ENCODE results near the gene GNG12. TPM values are rescaled to one million over a fixed set of nuclear protein-coding genes. Genes with fewer than 3 reads are reported as not detected.

GNG12 gene
- polyA plus RNA-seq, 1 experiment, result 185 TPM

DNA sequence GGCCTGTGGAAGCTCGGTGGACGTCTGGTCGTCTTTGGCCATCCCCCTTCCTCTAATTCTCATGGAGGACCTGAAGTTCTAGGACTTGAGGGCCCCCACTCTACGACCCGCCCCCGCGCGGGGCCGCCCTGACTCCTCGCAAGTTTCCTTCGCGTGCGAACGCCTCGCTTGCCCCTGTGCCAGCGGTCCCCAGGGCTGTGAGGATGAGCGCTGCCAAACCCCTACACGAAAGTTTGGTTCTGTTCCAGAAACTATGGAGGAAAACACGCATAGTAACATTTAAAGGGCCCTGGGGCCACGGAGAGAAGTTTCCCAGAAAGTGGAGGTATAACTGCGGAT lies 304 bp upstream of the GNG12 start:
- ChIA-PET CTCF (interaction anchor here (1.0 to 3.4 kb wide), 3 partner anchors 67 to 292 kb away, joined by 3 to 35 read pairs (median 9); no protein-coding TSS in a partner anchor), POLR2A (interaction anchor here (1.0 kb wide), 1 partner anchor 67 kb away, joined by 4 read pairs; no protein-coding TSS in a partner anchor)
- TF ChIP-seq, protein P1, sequence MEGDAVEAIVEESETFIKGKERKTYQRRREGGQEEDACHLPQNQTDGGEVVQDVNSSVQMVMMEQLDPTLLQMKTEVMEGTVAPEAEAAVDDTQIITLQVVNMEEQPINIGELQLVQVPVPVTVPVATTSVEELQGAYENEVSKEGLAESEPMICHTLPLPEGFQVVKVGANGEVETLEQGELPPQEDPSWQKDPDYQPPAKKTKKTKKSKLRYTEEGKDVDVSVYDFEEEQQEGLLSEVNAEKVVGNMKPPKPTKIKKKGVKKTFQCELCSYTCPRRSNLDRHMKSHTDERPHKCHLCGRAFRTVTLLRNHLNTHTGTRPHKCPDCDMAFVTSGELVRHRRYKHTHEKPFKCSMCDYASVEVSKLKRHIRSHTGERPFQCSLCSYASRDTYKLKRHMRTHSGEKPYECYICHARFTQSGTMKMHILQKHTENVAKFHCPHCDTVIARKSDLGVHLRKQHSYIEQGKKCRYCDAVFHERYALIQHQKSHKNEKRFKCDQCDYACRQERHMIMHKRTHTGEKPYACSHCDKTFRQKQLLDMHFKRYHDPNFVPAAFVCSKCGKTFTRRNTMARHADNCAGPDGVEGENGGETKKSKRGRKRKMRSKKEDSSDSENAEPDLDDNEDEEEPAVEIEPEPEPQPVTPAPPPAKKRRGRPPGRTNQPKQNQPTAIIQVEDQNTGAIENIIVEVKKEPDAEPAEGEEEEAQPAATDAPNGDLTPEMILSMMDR (IDR thresholded peaks at IDR 0.05; ENCODE audit: low read depth, low read length), result no peak
- H3K9me3 ChIP-seq (ENCODE audit: control insufficient read depth, insufficient read depth, low read length), result no peaks in the 10 kb centered on the region
- no peak for DNase-seq (ENCODE audit: low read depth, low spot score)
- peak overlapping the region; percentile 83 for H3K4me3 ChIP-seq (ENCODE audit: low read depth, low read length)
- no peaks in the 10 kb centered on the region for H3K27me3 ChIP-seq (ENCODE audit: control insufficient read depth, insufficient read depth, low read length)
- H3K27ac ChIP-seq (ENCODE audit: low read depth, low read length), result peak overlapping the region; percentile 69

DNA sequence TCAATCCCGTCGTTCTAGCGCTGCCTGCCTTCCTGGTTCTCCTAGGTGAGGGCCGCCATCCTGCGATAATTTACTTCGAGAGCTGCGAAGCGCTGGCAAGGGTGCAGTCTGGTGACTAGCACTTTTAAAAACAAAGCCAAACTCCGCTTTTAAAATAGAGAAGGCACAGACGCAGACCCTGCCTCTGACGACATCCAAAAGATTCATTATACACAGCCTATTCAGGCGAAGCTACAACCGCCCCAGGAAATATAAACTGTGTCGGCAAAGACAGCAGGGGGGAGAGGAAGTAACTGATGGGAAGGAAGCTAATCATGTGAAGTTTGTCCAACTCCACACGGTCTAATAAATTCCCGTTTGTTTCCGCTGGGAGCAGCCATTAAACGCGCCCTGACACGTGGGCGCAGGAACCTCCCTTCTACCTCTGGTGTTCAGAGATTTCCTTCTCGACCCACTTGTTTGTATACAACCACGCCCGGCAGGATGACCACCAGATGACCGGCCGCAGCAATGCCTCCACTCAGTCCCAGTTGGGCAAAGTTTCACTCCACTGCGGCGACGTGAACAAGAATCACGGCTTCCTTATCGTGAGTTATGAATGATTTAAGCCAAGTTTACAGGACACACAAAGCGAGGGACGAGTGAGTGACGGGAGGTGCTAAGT lies 1.3 kb downstream of the GNG12 start:
- Histone ChIP-seq H3K9me3 (ENCODE audit: control insufficient read depth, insufficient read depth, low read length) (no peaks in the 10 kb centered on the region), H3K4me3 (ENCODE audit: low read depth, low read length) (peak overlapping the region; percentile 83), H3K27ac (ENCODE audit: low read depth, low read length) (peak overlapping the region; percentile 85), H3K27me3 (ENCODE audit: control insufficient read depth, insufficient read depth, low read length) (no peaks in the 10 kb centered on the region)
- DNase-seq (ENCODE audit: low read depth, low spot score), result no peak
- TF ChIP-seq, protein P1 (IDR thresholded peaks at IDR 0.05; ENCODE audit: low read depth, low read length), result no peak
- ChIA-PET POLR2A (interaction anchor here (1.0 to 1.8 kb wide), 4 partner anchors 8 to 366 kb away, joined by 3 to 9 read pairs (median 4); partner anchors contain the start of gene GADD45A), CTCF (interaction anchor here (0.7 to 3.4 kb wide), 9 partner anchors 10 to 611 kb away, joined by 3 to 35 read pairs (median 4); no protein-coding TSS in a partner anchor)

DNA sequence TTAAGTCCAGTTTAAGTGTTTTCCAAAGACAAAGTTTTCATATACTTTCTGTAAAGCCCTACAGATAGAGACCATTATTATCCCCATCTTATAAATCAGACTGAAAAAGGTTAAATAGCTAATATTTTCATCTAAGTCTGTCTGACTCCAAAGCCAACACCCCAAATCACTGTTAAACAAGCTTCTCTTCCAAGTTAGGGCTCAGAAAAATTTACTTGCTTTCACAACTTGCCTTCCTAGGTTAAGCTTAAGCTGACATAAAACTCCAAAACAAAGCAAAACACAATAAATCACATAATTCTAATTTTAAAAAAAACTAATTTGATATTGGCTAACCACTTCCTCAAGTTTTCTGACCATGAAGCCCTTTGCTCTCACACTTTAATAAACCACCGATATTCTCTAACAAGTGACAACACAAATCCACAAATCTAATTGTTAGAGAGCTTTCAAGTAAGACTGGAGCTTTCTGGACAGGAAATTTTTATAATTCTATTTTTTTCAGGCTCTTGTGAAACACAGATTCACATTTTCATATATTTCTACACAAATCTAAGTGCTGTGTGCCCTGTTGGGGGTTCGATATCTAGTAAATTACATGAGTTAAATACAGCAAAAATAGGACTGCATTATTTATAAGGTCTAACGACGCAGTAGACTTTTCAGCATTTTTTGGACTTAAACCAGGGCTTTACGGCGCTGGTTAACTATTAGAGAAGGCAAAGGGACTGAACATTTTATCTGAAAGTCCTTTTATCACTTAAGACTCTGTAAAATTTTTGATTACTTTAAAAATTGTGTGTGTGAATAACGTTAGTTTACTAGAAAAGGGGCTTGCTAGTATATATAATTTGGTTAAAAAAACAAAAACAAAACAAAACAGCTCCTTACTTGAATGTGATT lies 2.1 kb downstream of the GNG12 start:
- no peak for DNase-seq (ENCODE audit: low read depth, low spot score)
- no peaks in the 10 kb centered on the region for H3K9me3 ChIP-seq (ENCODE audit: control insufficient read depth, insufficient read depth, low read length)
- H3K4me3 ChIP-seq (ENCODE audit: low read depth, low read length), result peak overlapping the region; percentile 83
- TF ChIP-seq, protein P1 (IDR thresholded peaks at IDR 0.05; ENCODE audit: low read depth, low read length), result no peak
- H3K27ac ChIP-seq (ENCODE audit: low read depth, low read length), result peak overlapping the region; percentile 85
- ChIA-PET POLR2A (interaction anchor here (1.0 to 1.8 kb wide), 4 partner anchors 9 to 366 kb away, joined by 3 to 9 read pairs (median 4); partner anchors contain the start of gene GADD45A), CTCF (interaction anchor here (0.6 to 3.4 kb wide), 9 partner anchors 9 to 611 kb away, joined by 3 to 35 read pairs (median 4); no protein-coding TSS in a partner anchor)
- no peaks in the 10 kb centered on the region for H3K27me3 ChIP-seq (ENCODE audit: control insufficient read depth, insufficient read depth, low read length)

DNA sequence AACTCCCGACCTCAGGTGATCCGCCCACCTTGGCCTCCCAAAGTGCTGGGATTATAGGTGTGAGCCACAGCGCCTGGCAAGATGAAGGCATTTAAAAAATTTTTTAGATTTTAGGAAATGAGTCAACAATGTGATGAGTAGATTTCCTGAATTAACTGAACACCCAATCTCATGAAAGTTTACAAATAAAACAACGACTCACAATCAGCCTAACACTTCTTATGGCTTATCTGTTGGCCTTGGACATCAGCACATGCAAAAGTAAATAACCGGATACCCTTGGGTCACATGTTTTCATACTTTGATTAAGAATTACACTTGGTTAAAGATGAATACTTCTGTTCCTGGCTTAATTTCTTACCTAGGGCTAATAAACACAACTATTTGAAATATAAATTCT lies 3.0 kb downstream of the GNG12 start:
- Histone ChIP-seq H3K4me3 (ENCODE audit: low read depth, low read length) (no peak overlapping the region; the same call in 1 of the 2 replicates), H3K9me3 (ENCODE audit: control insufficient read depth, insufficient read depth, low read length) (no peaks in the 10 kb centered on the region), H3K27me3 (ENCODE audit: control insufficient read depth, insufficient read depth, low read length) (no peaks in the 10 kb centered on the region), H3K27ac (ENCODE audit: low read depth, low read length) (no peak overlapping the region)
- CTCF ChIA-PET, result interaction anchor here (0.6 to 3.4 kb wide), 10 partner anchors 11 to 295 kb away, joined by 3 to 35 read pairs (median 5); no protein-coding TSS in a partner anchor
- no peak for DNase-seq (ENCODE audit: low read depth, low spot score)
- POLR2A ChIA-PET, result no interaction called here
- TF ChIP-seq, protein P1 (IDR thresholded peaks at IDR 0.05; ENCODE audit: low read depth, low read length), result no peak

All from AG04450 (cell line).